Measurements from ENCODE around the gene CCDC137.
"Not testable (repeated sequence)": the region's sequence is repeated elsewhere in the genome, so short reads cannot be mapped to it uniquely, and the experiment has no call there.

The CCDC137 gene, protein sequence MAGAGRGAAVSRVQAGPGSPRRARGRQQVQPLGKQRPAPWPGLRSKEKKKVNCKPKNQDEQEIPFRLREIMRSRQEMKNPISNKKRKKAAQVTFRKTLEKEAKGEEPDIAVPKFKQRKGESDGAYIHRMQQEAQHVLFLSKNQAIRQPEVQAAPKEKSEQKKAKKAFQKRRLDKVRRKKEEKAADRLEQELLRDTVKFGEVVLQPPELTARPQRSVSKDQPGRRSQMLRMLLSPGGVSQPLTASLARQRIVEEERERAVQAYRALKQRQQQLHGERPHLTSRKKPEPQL

DNA sequence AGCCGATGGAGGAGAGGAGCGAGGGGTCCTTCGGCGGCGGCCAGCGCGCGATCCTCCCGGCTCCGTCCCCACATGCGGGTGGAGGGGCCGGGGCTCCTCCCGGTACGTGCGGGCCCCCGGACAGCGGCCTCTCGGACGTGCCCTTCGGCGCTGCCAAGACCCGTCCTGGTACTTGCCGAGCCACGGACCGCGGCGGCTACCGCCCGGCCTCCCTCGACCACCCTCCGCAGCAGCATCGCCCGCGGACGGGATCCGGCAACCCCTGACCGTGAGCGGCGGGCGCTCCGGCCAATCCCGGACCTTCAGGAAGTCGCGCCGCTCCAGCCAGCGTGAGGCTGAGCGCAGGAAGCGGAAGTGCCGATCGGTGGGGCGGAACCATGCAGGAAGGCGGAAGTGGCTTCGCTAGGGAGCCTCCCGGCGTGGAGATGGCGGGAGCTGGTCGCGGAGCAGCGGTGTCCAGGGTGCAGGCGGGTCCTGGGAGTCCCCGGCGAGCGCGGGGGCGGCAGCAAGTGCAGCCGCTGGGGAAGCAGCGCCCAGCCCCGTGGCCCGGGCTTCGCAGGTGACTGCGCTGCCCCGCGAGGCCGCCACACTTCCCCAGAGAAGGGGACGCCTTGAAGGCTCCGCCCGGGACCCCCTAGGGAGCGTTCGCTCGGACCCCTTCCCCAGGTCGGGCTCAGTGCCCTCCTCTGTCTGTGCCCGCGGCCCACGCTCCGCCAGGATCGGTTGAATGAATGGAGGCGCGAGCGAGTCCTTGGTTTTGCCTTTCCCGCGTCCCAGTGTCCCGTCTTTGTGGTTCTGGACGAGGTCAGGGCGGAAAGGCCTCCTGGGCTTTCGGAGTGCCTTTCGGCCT lies at the start of gene CCDC137, which contains the start of gene OXLD1:
TSS of gene CCDC137 (plus strand) at position 396 of the 850 bp plus-strand sequence. CDS start at position 426, 30 bp downstream.
TSS of gene OXLD1 (minus strand) at position 264 of the 850 bp plus-strand sequence. CDS start at position 236, 28 bp downstream.
- peak; percentile 94 for DNase-seq
- in situ Hi-C loops (cut with MboI; ENCODE audit: low pct_unique_long_range_greater_than_20kb, low sequenced_read_pairs), result no loop called here

- in situ Hi-C loops (cut with MboI; ENCODE audit: low pct_unique_long_range_greater_than_20kb, low sequenced_read_pairs), result no loop called here
- DNase-seq, result no peak
These were observed 49.7 kb upstream of the CCDC137 start for GRCh38 chr17:81616877-81617276.

- DNase-seq; in situ Hi-C loops (cut with MboI; ENCODE audit: low pct_unique_long_range_greater_than_20kb, low sequenced_read_pairs): not testable (repeated sequence)
These were observed 48.2 kb upstream of the CCDC137 start for GRCh38 chr17:81618307-81618706.

DNA sequence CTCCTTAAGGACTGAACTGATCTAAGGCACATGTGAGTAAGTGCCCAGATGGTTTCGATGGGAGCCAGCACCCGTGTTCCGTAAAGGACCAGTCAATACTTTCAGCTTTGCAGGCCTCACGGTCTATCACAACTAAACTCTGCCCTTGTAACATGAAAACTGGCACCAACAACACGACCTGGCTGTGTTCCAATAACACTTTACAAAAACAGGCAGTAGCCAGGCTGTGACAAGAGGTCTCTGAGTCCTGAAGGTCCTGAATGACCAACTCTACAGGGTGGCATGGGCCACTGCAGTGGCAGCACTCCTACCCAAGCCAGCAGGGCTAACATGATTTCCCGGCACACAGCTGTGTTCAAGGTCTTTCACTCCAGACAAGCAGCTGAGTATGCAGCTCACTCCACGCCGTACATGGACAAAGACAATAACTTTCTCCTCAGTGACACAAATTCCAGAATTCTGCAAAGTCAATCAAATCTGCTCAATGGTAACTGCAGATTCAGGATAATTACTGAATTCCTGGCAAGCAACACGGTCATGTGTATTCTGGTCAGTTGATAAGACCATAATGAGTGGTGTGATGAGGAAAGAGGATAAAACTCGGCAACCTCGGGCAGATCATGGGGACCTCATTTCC lies 44.9 kb upstream of the CCDC137 start:
- in situ Hi-C loops (cut with MboI; ENCODE audit: low pct_unique_long_range_greater_than_20kb, low sequenced_read_pairs), result no loop called here

GRCh38 chr17:81630274-81630673 lies 36.3 kb upstream of the CCDC137 start:
- DNase-seq, result no peak
- in situ Hi-C loops (cut with MboI; ENCODE audit: low pct_unique_long_range_greater_than_20kb, low sequenced_read_pairs), result no loop called here

More for the DNA sequence above, 44.9 kb upstream of the CCDC137 start:
- no peak for DNase-seq

- no peak for DNase-seq
- in situ Hi-C loops (cut with MboI; ENCODE audit: low pct_unique_long_range_greater_than_20kb, low sequenced_read_pairs), result no loop called here
These were observed 35.1 kb upstream of the CCDC137 start for GRCh38 chr17:81631482-81631881.

DNA sequence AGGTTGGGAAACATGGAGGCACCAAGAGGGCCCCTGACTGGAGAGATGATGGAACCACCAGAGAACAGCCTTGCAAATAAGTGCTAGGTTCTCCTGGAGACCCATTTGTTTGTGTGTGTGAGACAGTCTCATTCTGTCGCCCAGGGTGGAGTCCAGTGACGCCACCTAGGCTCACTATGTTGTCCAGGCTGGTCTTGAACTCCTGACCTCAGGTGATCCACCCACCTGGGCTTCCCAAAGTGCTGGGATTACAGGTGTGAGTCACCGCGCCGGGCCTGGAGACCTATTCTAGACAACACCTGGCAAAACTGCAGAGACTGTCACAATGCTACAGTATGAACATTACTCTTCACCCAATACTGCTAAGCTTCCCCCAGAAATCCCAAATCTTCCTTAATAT lies 31.1 kb upstream of the CCDC137 start:
- DNase-seq, result no peak
- in situ Hi-C loops (cut with MboI; ENCODE audit: low pct_unique_long_range_greater_than_20kb, low sequenced_read_pairs), result no loop called here

- in situ Hi-C loops (cut with MboI; ENCODE audit: low pct_unique_long_range_greater_than_20kb, low sequenced_read_pairs), result no loop called here
- DNase-seq, result no peak
These were observed 30.5 kb upstream of the CCDC137 start for GRCh38 chr17:81635973-81636504.

DNA sequence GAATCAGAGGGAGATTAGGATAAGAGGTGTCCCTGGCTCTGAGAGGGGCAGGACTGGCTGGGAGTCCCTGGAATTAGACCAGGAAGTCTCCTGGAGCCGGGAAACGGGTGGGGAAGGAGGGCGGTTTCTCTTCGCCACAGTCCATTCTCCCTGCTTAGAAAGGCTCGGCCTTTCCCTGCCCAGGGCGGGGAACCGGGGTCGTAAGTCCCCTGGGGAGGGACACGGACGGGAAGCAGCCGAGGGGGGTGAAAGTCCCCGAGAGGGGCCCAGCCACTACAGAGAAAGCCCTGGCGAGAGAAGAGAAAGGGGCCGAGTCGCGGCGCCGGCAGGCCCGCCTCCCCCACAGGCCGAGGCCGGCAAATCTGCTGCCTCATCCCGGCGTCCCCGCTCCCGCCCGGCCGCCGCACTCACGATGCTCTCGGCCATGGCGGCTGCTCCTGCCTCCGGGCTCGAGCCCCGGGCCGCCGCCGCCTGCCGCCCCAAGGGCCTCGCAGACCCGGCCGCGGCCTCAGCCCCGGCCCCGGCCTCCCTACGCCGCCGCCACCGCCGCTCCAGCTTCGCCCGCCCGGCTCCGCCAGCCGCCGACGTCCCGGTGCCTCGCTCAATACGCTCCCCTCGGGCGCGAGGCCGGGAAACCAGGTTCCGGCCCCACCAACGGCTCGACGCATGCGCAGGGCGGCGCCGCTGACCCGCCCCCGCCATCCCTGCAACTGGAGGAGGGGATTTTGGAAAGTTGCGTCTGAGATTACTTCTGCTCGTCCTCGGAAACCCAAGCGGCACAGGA lies 29.8 kb upstream of the CCDC137 start, which contains the start of the genes NPLOC4 and TSPAN10:
TSS of gene NPLOC4 (minus strand) at position 608 of the 784 bp plus-strand sequence. CDS start at position 426, 182 bp downstream.
TSS of gene TSPAN10 (plus strand) at position 692 of the 784 bp plus-strand sequence. CDS start 5,217 bp downstream, outside the sequence.
- in situ Hi-C loops (cut with MboI; ENCODE audit: low pct_unique_long_range_greater_than_20kb, low sequenced_read_pairs), result no loop called here

GRCh38 chr17:81638683-81639082 lies 27.9 kb upstream of the CCDC137 start:
- DNase-seq, result no peak
- in situ Hi-C loops (cut with MboI; ENCODE audit: low pct_unique_long_range_greater_than_20kb, low sequenced_read_pairs), result no loop called here

More for the DNA sequence above, 29.8 kb upstream of the CCDC137 start, which contains the start of the genes NPLOC4 and TSPAN10:
- DNase-seq, result peak; percentile 87

- in situ Hi-C loops (cut with MboI; ENCODE audit: low pct_unique_long_range_greater_than_20kb, low sequenced_read_pairs), result no loop called here
- DNase-seq, result no peak
These were observed 26.5 kb upstream of the CCDC137 start for GRCh38 chr17:81640011-81640410.

DNA sequence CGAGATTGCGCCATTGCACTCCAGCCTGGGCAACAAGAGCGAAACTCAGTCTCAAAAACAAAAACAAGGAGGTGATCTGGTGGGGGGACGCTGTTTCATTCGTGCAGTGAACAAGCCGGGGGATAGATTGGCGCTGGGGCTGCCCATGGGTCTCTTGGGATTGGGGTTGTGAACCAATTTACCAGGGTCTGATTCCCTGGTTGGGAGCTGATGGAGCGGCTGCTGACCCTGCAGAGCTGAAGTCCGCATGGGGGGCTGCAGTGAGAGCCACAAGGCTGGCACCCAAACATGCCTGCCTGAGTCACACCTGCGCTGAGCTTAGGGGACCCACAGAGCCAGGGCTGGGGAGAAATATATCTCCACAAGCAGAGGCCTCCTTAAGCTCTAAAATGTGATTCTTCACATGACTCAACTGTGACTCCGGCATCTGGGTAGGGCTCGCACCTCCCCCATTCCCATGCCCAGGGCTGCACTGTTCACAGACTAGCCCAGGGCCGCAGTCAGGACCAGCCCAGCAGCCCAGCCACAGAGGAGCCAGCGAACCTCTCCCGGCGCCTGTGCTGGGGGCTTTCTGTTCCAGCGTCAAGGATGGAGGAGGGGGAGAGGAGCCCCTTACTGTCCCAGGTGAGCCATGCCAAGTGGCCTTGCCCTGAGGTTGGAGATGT lies 24.6 kb upstream of the CCDC137 start:
- no peak for DNase-seq
- in situ Hi-C loops (cut with MboI; ENCODE audit: low pct_unique_long_range_greater_than_20kb, low sequenced_read_pairs), result no loop called here

GRCh38 chr17:81644496-81644895 lies 22.0 kb upstream of the CCDC137 start:
- DNase-seq, result no peak
- in situ Hi-C loops (cut with MboI; ENCODE audit: low pct_unique_long_range_greater_than_20kb, low sequenced_read_pairs), result no loop called here

GRCh38 chr17:81644976-81645952 lies 21.3 kb upstream of the CCDC137 start:
- no peak for DNase-seq
- in situ Hi-C loops (cut with MboI; ENCODE audit: low pct_unique_long_range_greater_than_20kb, low sequenced_read_pairs), result no loop called here

DNA sequence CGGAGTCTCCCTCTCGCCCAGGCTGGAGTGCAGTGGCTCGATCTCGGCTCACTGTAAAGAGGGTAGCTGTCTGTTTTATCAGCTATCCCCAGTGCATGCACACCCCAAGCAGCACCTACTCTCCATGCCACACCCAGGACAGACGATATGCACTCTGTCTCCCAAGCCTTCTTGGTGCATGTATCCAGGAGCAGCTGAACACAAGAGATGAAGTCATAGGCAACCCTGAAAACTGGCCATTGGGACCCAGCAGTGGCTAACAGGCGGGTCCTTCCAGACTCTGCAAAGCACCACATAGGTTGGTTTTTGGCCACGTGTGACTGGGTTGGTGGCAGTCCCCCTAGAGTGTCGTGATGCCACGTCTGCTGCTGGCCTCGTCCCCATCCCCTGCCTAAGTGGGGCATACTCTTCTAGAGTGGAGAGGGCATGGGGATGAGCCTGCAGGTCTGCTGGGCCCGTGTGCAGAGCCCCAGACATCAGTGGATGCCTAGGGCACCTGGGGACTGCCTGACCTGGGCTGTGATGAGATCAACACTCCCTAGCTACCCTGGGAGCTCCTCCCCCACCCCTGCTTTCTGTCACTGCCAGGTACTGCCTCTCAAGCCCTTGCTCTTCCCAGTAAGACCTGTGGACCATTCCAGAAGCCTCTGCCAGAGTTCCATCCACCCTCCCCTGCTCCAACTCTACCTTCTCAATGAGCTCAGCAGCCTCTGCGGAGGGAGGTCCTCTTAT lies 19.5 kb upstream of the CCDC137 start:
- no peak for DNase-seq
- in situ Hi-C loops (cut with MboI; ENCODE audit: low pct_unique_long_range_greater_than_20kb, low sequenced_read_pairs), result no loop called here

- no peak for DNase-seq
- in situ Hi-C loops (cut with MboI; ENCODE audit: low pct_unique_long_range_greater_than_20kb, low sequenced_read_pairs), result no loop called here
These were observed 18.9 kb upstream of the CCDC137 start for GRCh38 chr17:81647640-81648012.
